ENCODE results near the gene DLGAP1.

The DLGAP1 gene

DNA sequence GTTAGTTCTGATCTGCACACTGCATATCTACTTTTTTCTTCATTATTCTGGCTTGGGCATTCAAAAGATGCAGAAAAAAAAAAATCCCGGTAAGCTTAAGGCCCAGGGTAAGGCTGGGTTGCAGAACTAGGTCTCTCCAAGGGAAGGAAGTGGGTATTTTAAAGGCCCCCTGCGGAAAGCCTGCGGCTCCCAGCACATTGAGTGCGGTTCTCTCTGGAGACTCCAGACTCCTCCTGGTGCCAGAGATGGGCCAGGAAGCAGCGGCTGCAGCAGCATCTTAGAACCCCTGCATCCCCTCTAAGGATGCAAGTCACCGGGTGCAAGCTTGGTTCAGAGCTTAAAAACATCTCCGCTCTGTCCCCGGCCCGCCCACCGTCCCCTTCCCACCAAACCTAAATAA is 955.6 kb downstream of the DLGAP1 start:
- TF ChIP-seq, protein P1, sequence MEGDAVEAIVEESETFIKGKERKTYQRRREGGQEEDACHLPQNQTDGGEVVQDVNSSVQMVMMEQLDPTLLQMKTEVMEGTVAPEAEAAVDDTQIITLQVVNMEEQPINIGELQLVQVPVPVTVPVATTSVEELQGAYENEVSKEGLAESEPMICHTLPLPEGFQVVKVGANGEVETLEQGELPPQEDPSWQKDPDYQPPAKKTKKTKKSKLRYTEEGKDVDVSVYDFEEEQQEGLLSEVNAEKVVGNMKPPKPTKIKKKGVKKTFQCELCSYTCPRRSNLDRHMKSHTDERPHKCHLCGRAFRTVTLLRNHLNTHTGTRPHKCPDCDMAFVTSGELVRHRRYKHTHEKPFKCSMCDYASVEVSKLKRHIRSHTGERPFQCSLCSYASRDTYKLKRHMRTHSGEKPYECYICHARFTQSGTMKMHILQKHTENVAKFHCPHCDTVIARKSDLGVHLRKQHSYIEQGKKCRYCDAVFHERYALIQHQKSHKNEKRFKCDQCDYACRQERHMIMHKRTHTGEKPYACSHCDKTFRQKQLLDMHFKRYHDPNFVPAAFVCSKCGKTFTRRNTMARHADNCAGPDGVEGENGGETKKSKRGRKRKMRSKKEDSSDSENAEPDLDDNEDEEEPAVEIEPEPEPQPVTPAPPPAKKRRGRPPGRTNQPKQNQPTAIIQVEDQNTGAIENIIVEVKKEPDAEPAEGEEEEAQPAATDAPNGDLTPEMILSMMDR (IDR thresholded peaks at IDR 0.05; ENCODE audit: extremely low read depth, insufficient read depth, missing control alignments), result no peak
- DNase-seq (ENCODE audit: low spot score), result no peak
- in situ Hi-C loops (cut with MboI; ENCODE audit: low pct_unique_long_range_greater_than_20kb, low sequenced_read_pairs, unreplicated experiment), result no loop called here

DNA sequence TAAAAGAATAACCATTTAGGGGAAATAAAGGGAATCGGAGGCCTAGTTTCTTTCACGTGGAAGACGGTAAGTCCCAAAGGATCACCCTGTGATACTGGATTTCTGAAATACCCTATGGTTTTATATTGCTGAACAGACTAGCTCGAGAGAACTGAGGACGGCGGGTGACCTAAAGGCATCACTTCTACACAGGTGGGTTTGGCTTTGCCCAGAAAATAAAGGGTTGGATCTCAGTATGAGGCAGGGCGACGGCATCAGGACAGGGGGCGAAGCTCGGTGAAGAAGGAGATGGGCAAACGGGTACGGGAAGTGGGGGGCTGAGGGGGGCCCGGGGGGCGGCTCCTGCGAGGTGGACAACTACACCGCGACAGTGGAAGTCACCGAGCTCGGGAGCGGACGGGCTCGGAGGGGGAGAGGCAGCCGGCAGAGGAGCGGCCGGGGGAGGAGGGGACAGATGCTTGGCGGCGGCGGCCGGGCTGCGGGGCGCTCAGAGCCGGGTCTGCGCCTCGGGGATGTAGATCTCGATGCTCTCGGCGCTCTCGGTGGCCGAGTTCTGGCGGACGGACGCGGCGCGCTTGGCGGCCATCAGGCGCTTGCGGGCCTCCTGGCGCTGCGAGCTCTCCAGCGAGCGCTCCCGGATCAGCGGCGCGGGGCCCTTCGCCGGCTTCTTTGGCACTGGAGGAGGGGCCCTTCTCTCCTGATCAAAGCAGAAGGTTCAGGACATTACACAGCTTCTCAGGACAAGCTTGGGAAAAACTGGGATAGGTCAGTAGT is 956.2 kb downstream of the DLGAP1 start:
- in situ Hi-C loops (cut with MboI; ENCODE audit: low pct_unique_long_range_greater_than_20kb, low sequenced_read_pairs, unreplicated experiment), result no loop called here
- TF ChIP-seq, protein P1 (IDR thresholded peaks at IDR 0.05; ENCODE audit: extremely low read depth, insufficient read depth, missing control alignments), result no peak
- DNase-seq (ENCODE audit: low spot score), result peak; percentile 39

DNA sequence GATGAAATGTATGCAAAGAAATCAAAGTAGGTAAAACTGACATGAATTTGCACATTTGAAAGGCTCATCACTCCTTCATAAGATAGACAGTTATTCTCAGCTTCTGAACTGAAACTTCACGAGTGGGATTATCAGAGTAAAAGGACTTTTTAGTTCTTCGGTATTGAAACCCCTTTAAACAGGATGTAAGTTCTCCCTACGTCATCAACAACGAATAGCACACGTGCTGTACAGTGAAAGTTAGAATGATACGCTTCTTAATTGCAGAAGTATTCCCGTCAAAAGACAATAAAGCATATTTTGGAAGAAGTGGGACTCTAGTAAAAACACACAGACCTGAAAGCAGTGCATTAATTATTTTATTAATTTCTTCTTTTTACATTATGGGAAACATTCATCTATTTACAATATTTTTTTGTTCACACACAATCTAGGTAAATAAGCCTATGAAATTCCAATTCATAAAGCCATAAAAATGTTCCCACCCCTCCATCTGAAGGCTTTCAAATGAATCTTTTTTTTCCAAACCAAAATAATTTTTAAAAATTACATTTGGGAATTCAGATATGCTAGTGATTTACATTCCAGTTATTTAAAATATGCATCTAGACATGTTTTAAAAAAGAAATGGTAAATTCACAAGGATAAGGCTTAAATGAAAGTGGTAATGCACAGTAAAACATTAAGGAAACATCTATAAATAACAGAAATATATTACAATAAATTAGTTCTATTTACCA is 959.2 kb downstream of the DLGAP1 start:
- in situ Hi-C loops (cut with MboI; ENCODE audit: low pct_unique_long_range_greater_than_20kb, low sequenced_read_pairs, unreplicated experiment), result no loop called here
- TF ChIP-seq, protein P1 (IDR thresholded peaks at IDR 0.05; ENCODE audit: extremely low read depth, insufficient read depth, missing control alignments), result no peak
- DNase-seq (ENCODE audit: low spot score), result no peak

DNA sequence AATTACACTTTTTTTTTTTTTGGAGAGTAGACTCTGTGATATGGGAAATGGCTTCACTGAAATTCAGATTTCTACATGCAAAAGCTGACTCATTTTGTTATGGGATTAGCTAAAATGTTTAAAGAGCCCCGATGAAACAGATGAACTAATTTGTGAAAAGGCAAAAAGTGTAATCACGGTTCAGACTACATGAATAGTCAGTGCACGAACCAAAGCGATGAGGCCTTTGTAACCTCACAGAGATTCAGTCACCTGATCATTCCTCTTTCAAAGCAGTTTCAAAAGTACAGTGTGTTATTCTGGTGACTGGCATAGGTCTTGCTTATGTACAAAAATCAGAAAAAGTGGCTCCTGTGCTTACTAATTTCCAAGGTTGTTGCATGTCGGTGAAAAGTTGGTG is 960.5 kb downstream of the DLGAP1 start:
- no peak for DNase-seq (ENCODE audit: low spot score)

DNA sequence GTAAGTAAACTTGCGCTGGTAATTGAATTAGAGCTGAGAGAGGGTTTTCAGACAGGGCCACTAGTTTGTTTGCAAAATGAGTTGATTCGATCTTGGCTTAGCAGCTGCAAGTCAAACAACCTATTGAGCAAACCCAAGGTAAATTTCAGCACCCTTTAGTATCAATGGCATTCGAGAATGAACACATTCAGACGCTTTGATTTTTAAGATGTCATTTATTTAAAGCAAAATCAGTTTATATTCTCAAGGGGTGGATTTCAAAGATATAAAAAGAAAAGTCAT is 960.9 kb downstream of the DLGAP1 start:
- in situ Hi-C loops (cut with MboI; ENCODE audit: low pct_unique_long_range_greater_than_20kb, low sequenced_read_pairs, unreplicated experiment), result no loop called here
- TF ChIP-seq, protein P1 (IDR thresholded peaks at IDR 0.05; ENCODE audit: extremely low read depth, insufficient read depth, missing control alignments), result no peak
- no peak for DNase-seq (ENCODE audit: low spot score)

More for the DNA sequence above, 960.5 kb downstream of the DLGAP1 start:
- TF ChIP-seq, protein P1 (IDR thresholded peaks at IDR 0.05; ENCODE audit: extremely low read depth, insufficient read depth, missing control alignments), result no peak
- in situ Hi-C loops (cut with MboI; ENCODE audit: low pct_unique_long_range_greater_than_20kb, low sequenced_read_pairs, unreplicated experiment), result no loop called here

DNA sequence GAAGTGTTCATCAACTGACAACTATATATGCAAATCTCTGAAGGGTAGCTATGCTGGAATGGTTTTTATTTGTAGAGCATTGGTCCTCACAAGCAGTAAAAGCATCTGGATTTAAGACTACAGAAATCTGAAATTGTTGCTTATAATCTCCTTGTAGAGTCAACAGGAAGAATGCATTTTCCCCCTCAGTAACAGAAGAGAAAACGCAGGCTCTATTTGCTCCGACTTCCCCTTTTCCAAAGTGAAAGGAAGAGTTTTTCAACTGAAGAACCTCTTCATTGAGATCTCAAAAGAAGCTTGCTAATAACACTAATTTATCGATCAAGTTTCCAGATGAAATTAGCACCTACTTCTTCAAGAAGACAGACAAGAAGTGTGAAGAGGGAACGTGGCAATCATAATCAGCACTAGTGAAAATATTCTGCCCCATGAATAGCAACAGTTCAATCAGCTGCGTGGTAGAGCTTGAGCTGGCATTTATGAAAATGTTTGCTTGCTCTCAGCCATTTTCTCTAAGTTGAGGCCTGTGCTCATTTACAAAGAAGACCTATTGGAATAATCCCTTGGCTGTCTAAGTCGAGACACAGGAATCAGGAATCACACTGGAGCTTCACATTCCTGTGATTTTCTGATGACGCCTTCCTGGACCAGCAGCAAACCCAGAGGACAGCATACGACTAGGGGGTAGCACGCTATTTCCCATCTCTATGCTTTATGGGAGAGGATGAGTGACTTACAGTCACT is 961.4 kb downstream of the DLGAP1 start:
- in situ Hi-C loops (cut with MboI; ENCODE audit: low pct_unique_long_range_greater_than_20kb, low sequenced_read_pairs, unreplicated experiment), result no loop called here
- DNase-seq (ENCODE audit: low spot score), result no peak
- TF ChIP-seq, protein P1 (IDR thresholded peaks at IDR 0.05; ENCODE audit: extremely low read depth, insufficient read depth, missing control alignments), result no peak

Measured in GM13977 (cell line).